ENCODE measurements around the gene SIGLEC8.
"Not testable (repeated sequence)": the region's sequence is repeated elsewhere in the genome, so short reads cannot be mapped to it uniquely, and the experiment has no call there.

- not testable (repeated sequence) for TF ChIP-seq ZNF274 (IDR thresholded peaks at IDR 0.05; ENCODE audit: low read depth, low read length); YY1 (IDR thresholded peaks at IDR 0.05; ENCODE audit: insufficient read depth, insufficient read length); SUZ12 (IDR thresholded peaks at IDR 0.05; ENCODE audit: extremely low read depth, insufficient read depth, insufficient read length)
These were observed 42.7 kb upstream of the SIGLEC8 start for GRCh38 chr19:51500931-51501330.

Data from NT2/D1 (cell line).